ENCODE data around the gene CD7. TPM values are rescaled to one million over a fixed set of nuclear protein-coding genes. Genes with fewer than 3 reads are reported as not detected.
A peak's percentile ranks its signal among the peaks of the same experiment; 100 is the strongest.

CD7 gene
- total and polyA plus RNA-seq, 9 of the 15 experiments (the other 6 are each of a cell fraction or from before 2014, with no cell fraction given) = 0.21 to 0.35 TPM; not detected in 7

GRCh38 chr17:82366749-82367148 lies 49.3 kb upstream of the CD7 start:
- intact Hi-C loops (cut with micrococcal nuclease) = no loop called here
- WGBS (ENCODE audit: insufficient coverage, low coverage, missing lambda C conversion rate) = 64% methylated on average over 7 of the region's 7 CpGs
- H3K4me2 ChIP-seq (ENCODE audit: insufficient read depth, low read length) = peak overlapping the region; percentile 39

GRCh38 chr17:82365606-82366295 lies 48.3 kb upstream of the CD7 start:
- peak overlapping the region in 1 of 2 experiments; percentile 71; a peak in 1 of 4 replicates for H3K9ac ChIP-seq (ENCODE audit: insufficient read depth in 1 of 2, low read depth in 2 of 2, low read length in 2 of 2)
- no peaks in the 10 kb centered on the region for H3K36me3 ChIP-seq (ENCODE audit: control insufficient read depth, insufficient read depth, low read length)
- ATAC-seq (no peak), FAIRE-seq (no peak), DNase-seq (ENCODE audit: extremely low read depth in 1 of 4, low spot score in 3 of 4) (no peak)
- H3K4me3 ChIP-seq = no peak overlapping the region
- no peaks in the 10 kb centered on the region for H3K27me3 ChIP-seq (ENCODE audit: control insufficient read depth in 2 of 2, insufficient read depth in 2 of 2, low read length in 2 of 2)
- no peaks in the 10 kb centered on the region for H3K9me1 ChIP-seq (ENCODE audit: control insufficient read depth, insufficient read depth, low read length)
- no peaks in the 10 kb centered on the region for H3K79me2 ChIP-seq (ENCODE audit: control insufficient read depth, insufficient read depth, low read length)
- no peaks in the 10 kb centered on the region for H3K9me3 ChIP-seq (replicated peaks; ENCODE audit: control insufficient read depth, insufficient read depth, low read depth, low read length)
- 54% methylated on average over 6 of the region's 6 CpGs for WGBS (ENCODE audit: insufficient coverage, low coverage, missing lambda C conversion rate)
- ChIA-PET CTCF (ENCODE audit: low intra/inter-chr PET ratio) (no interaction called here), POLR2A (interaction anchor here (0.5 to 3.8 kb wide), 7 partner anchors 8 to 391 kb away, joined by 3 to 27 read pairs (median 4); no protein-coding TSS in a partner anchor)
- H4K20me1 ChIP-seq (replicated peaks; ENCODE audit: control insufficient read depth, insufficient read depth, low read length) = no peaks in the 10 kb centered on the region
- no TSS peak for BruUV-seq (replicated peaks)
- H3K4me2 ChIP-seq (ENCODE audit: insufficient read depth, low read length) = no peak overlapping the region
- in situ Hi-C loops (cut with MboI) = no loop called here
- intact Hi-C loops (cut with micrococcal nuclease) = no loop called here
- peak overlapping the region; percentile 21; the same call in 1 of the 2 replicates for H2AFZ ChIP-seq (ENCODE audit: low read depth, low read length)
- H3K4me1 ChIP-seq (replicated peaks in 1 of 2; ENCODE audit: control insufficient read depth in 2 of 2, insufficient read depth in 2 of 2, low read length in 2 of 2) = peaks cover 9 to 14% of the 10 kb centered on the region in 2 experiments; a peak in 4 of 5 replicates
- H3K27ac ChIP-seq (ENCODE audit: extremely low read depth, low read depth, low read length) = no peak overlapping the region
- TF ChIP-seq USF1 (CRISPR knock-in tag; IDR thresholded peaks at IDR 0.05) (no peak), ETV5 (CRISPR knock-in tag; IDR thresholded peaks at IDR 0.05; ENCODE audit: low read depth) (no peak), GABPA (tag; conservative IDR thresholded peaks at IDR 0.05; ENCODE audit: low read depth) (no peak), RCOR1 (IDR thresholded peaks at IDR 0.05; ENCODE audit: borderline replicate concordance in 1 of 2, low read depth in 2 of 2, low read length in 2 of 2) (no peak), ZNF212 (CRISPR knock-in tag; IDR thresholded peaks at IDR 0.05) (no peak), FOSL1 (tag; conservative IDR thresholded peaks at IDR 0.05) (no peak), PHF21A (IDR thresholded peaks at IDR 0.05; ENCODE audit: borderline replicate concordance, low read depth) (no peak), ZC3H4 (CRISPR knock-in tag; IDR thresholded peaks at IDR 0.05; ENCODE audit: borderline replicate concordance) (no peak), SREBF1 (IDR thresholded peaks at IDR 0.05; ENCODE audit: borderline replicate concordance, low read depth, low read length) (no peak), NFIX (CRISPR knock-in tag; IDR thresholded peaks at IDR 0.05; ENCODE audit: low read depth) (no peak), KLF16 (IDR thresholded peaks at IDR 0.05) (no peak), ZNF175 (CRISPR knock-in tag; IDR thresholded peaks at IDR 0.05; ENCODE audit: low read depth) (no peak), ZBTB7A (IDR thresholded peaks at IDR 0.05; ENCODE audit: borderline replicate concordance, control insufficient read depth, low read depth, low read length) (no peak), RAD51 (IDR thresholded peaks at IDR 0.05; ENCODE audit: borderline replicate concordance, low read depth) (no peak)

More at GRCh38 chr17:82366749-82367148, 49.3 kb upstream of the CD7 start:
- ChIA-PET CTCF (ENCODE audit: low intra/inter-chr PET ratio) (interaction anchor here (0.7 kb wide), 1 partner anchor 10 kb away, joined by 5 read pairs; no protein-coding TSS in a partner anchor), POLR2A (interaction anchor here (0.7 to 3.8 kb wide), 8 partner anchors 7 to 98 kb away, joined by 3 to 27 read pairs (median 4); no protein-coding TSS in a partner anchor)
- no peaks in the 10 kb centered on the region for H3K9me3 ChIP-seq (replicated peaks; ENCODE audit: control insufficient read depth, insufficient read depth, low read depth, low read length)
- no peaks in the 10 kb centered on the region for H3K9me1 ChIP-seq (ENCODE audit: control insufficient read depth, insufficient read depth, low read length)
- H2AFZ ChIP-seq (ENCODE audit: low read depth, low read length) = peak overlapping the region; percentile 34; the same call in 1 of the 2 replicates
- no peak for ATAC-seq
- no peaks in the 10 kb centered on the region for H3K36me3 ChIP-seq (ENCODE audit: control insufficient read depth, insufficient read depth, low read length)
- no TSS peak for BruUV-seq (replicated peaks)
- H3K4me3 ChIP-seq = no peak overlapping the region
- in situ Hi-C loops (cut with MboI) = no loop called here
- TF ChIP-seq MEIS2 (IDR thresholded peaks at IDR 0.05; ENCODE audit: partially characterized antibody) (peak; percentile 21), RBM17 (IDR thresholded peaks at IDR 0.05; ENCODE audit: borderline replicate concordance, low read depth, low read length) (no peak), NFATC3 (IDR thresholded peaks at IDR 0.05) (no peak)
- peak; percentile 48 for FAIRE-seq
- H3K79me2 ChIP-seq (ENCODE audit: control insufficient read depth, insufficient read depth, low read length) = no peaks in the 10 kb centered on the region
- peak overlapping the region in 1 of 2 experiments; percentile 10; a peak in 1 of 4 replicates for H3K9ac ChIP-seq (ENCODE audit: insufficient read depth in 1 of 2, low read depth in 2 of 2, low read length in 2 of 2)
- no peaks in the 10 kb centered on the region for H3K27me3 ChIP-seq (ENCODE audit: control insufficient read depth in 2 of 2, insufficient read depth in 2 of 2, low read length in 2 of 2)
- no peak overlapping the region for H3K27ac ChIP-seq (ENCODE audit: extremely low read depth, low read depth, low read length)
- peaks cover 9 to 21% of the 10 kb centered on the region in 2 experiments; a peak in 4 of 5 replicates for H3K4me1 ChIP-seq (replicated peaks in 1 of 2; ENCODE audit: control insufficient read depth in 2 of 2, insufficient read depth in 2 of 2, low read length in 2 of 2)
- DNase-seq (ENCODE audit: extremely low read depth in 1 of 4, low spot score in 3 of 4) = no peak
- no peaks in the 10 kb centered on the region for H4K20me1 ChIP-seq (replicated peaks; ENCODE audit: control insufficient read depth, insufficient read depth, low read length)

All from K562 (cell line).